Colonic mucosa (tissue), 4 donors: ENCODE results near the gene ERVW-1. TPM values are rescaled to one million over a fixed set of nuclear protein-coding genes. Genes with fewer than 3 reads are reported as not detected.

Experiments
- DNase-seq: peaks from one replicate; pipeline ENCODE4 v3.0.0-alpha.2; 2020
- H3K27ac ChIP-seq: fragments of 200-600 bp; one replicate; pipeline ENCODE4 v1.8.0; 2021
- H3K27me3 ChIP-seq: fragments of 200-600 bp; one replicate; pipeline ENCODE4 v1.8.0; 2021
- H3K36me3 ChIP-seq: fragments of 200-600 bp; one replicate; pipeline ENCODE4 v1.8.0; 2021
- H3K4me1 ChIP-seq: fragments of 200-600 bp; one replicate; pipeline ENCODE4 v1.8.0; 2021; ENCODE audit warnings: mild to moderate bottlenecking
- H3K4me3 ChIP-seq: fragments of 200-600 bp; one replicate; pipeline ENCODE4 v1.8.0; 2021
- H3K9ac ChIP-seq, 2 donors: one replicate each; pipeline ENCODE4 v1.7.0; 2013; ENCODE audit warnings: control low read depth in 2 of 2, low read depth in 2 of 2, low read length in 2 of 2
- H3K9me3 ChIP-seq: fragments of 200-600 bp; one replicate; pipeline ENCODE4 v1.8.0; 2021
- CTCF ChIP-seq: fragments of 200-600 bp; IDR thresholded peaks from one replicate; pipeline ENCODE4 v1.8.0; 2022; ENCODE audit warnings: antibody characterized with exemption, mild to moderate bottlenecking
- intact Hi-C: fragments of 100-400 bp; cut with DNase I; formaldehyde crosslinking; loops from one replicate; pipeline ENCODE4 v1.14.1; 2022
- total RNA-seq, 2 donors: library from RNA; stranded (reverse); fragmentation: NEBNext Ultra II Directional in 1 of 2; extraction: Animal tissue kit (Norgen Biotek cat#: 25700) in 1 of 2; gene quantifications; one replicate each; pipeline ENCODE4 v1.2.1, GENCODE V29; 2021
- donor health status: healthy.
- donor health status: DM: no; HTN: no; CAD: no.
- donor health status: DM: no; HTN: no; CAD: no.

Gene ERVW-1
- total RNA-seq, 2 donors from 2014 or later = not detected

GRCh38 chr7:92456236-92456635 lies 21.5 kb downstream of the ERVW-1 start:
- intact Hi-C loops = loop anchor here (10.0 kb wide), 1 partner anchor 69 kb away; the partner anchor contains the start of genes PEX1 and RBM48
- Histone ChIP-seq H3K36me3 (peaks cover 18% of the 10 kb centered on the region), H3K9ac (no peak overlapping the region), H3K27me3 (no peaks in the 10 kb centered on the region), H3K9me3 (no peaks in the 10 kb centered on the region), H3K27ac (no peak overlapping the region), H3K4me1 (no peaks in the 10 kb centered on the region), H3K4me3 (no peak overlapping the region)
- DNase-seq = no peak
- TF ChIP-seq CTCF = no peak

- peaks cover 22% of the 10 kb centered on the region for H3K36me3 ChIP-seq
- intact Hi-C loops = loop anchor here (10.0 kb wide), 1 partner anchor 73 kb away; the partner anchor contains the start of genes PEX1 and RBM48
These were observed 26.1 kb downstream of the ERVW-1 start for GRCh38 chr7:92451645-92452044.

GRCh38 chr7:92448205-92448747 lies 29.5 kb downstream of the ERVW-1 start:
- TF ChIP-seq CTCF = peak; percentile 20
- intact Hi-C loops = loop anchor here (5.0 to 10.0 kb wide), 2 partner anchors 203 to 316 kb away; partner anchors contain the start of genes ANKIB1, CYP51A1 and KRIT1
- Histone ChIP-seq H3K4me1 (peaks cover 12% of the 10 kb centered on the region), H3K36me3 (peaks cover 8% of the 10 kb centered on the region), H3K4me3 (peak overlapping the region; percentile 94), H3K9ac (peak overlapping the region; percentile 84 to 100), H3K27ac (peak overlapping the region; percentile 98), H3K27me3 (no peaks in the 10 kb centered on the region), H3K9me3 (no peaks in the 10 kb centered on the region)
- DNase-seq = peak; percentile 75

More at GRCh38 chr7:92451645-92452044, 26.1 kb downstream of the ERVW-1 start:
- Histone ChIP-seq H3K27me3 (no peaks in the 10 kb centered on the region), H3K4me3 (no peak overlapping the region), H3K27ac (no peak overlapping the region), H3K9ac (no peak overlapping the region), H3K9me3 (no peaks in the 10 kb centered on the region), H3K4me1 (peaks cover 12% of the 10 kb centered on the region)
- no peak for TF ChIP-seq CTCF
- no peak for DNase-seq

- intact Hi-C loops = loop anchor here (5.0 to 10.0 kb wide), 2 partner anchors 203 to 315 kb away; partner anchors contain the start of genes ANKIB1, CYP51A1 and KRIT1
These were observed 30.2 kb downstream of the ERVW-1 start, which contains the start of gene GATAD1 for GRCh38 chr7:92447345-92448204. TSS of gene GATAD1 (plus strand) at chr7:92447482. CDS start at chr7:92447730, 248 bp downstream.

More at GRCh38 chr7:92447345-92448204, 30.2 kb downstream of the ERVW-1 start, which contains the start of gene GATAD1:
- Histone ChIP-seq H3K9ac (peak within 1 kb of the TSS; percentile 84 to 100), H3K4me3 (peak within 1 kb of the TSS; percentile 94), H3K36me3 (peaks cover 8% of the 10 kb centered on the region), H3K9me3 (no peaks in the 10 kb centered on the region), H3K4me1 (peaks cover 12% of the 10 kb centered on the region), H3K27ac (peak within 1 kb of the TSS; percentile 98), H3K27me3 (no peaks in the 10 kb centered on the region)
- peak; percentile 96 for TF ChIP-seq CTCF
- peak; percentile 93 for DNase-seq
